ENCODE measurements around the gene TTLL6.
"Not testable (repeated sequence)": the region's sequence is repeated elsewhere in the genome, so short reads cannot be mapped to it uniquely, and the experiment has no call there.

The TTLL6 gene

GRCh38 chr17:48721009-48721402 is 96.0 kb downstream of the TTLL6 start:
- DNase-seq, result no peak

- DNase-seq, result no peak
These were observed 96.6 kb downstream of the TTLL6 start for GRCh38 chr17:48720266-48721008.

- DNase-seq, result no peak
These were observed 97.3 kb downstream of the TTLL6 start for GRCh38 chr17:48719642-48720265.

- no peak for DNase-seq
These were observed 98.0 kb downstream of the TTLL6 start for GRCh38 chr17:48718761-48719641.

GRCh38 chr17:48718227-48718760 is 98.7 kb downstream of the TTLL6 start:
- DNase-seq, result no peak

- DNase-seq, result no peak
These were observed 99.4 kb downstream of the TTLL6 start for GRCh38 chr17:48717367-48718226.

GRCh38 chr17:48716549-48716948 is 100.5 kb downstream of the TTLL6 start:
- DNase-seq, result not testable (repeated sequence)

- no peak for DNase-seq
These were observed 101.3 kb downstream of the TTLL6 start for GRCh38 chr17:48715496-48716399.
